GOT3 (cell line): ENCODE data around the gene DNAJB13.

ENCODE experiments used
- DNase-seq: peaks from one replicate; lab custom pipeline; 2025; ENCODE audit warnings: mixed read lengths; lab: John Stamatoyannopoulos, UW

The DNAJB13 gene

DNA sequence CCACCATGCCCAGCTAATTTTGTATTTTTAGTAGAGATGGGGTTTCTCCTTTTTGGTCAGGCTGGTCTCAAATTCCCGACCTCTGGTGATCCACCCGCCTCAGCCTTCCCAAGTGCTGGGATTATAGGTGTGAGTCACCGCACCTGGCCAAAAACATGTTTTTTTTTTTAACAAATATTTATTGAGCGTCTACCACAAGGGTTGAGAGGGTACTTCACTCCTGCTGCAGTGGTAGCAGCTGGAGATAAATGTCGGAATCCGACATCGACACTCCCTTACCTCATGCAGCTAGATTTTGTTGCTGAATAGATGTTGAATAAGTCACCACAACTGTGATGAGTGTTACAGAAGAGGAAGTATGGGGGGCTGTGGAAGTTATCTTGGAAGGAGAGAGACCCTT, 971 bp downstream of the DNAJB13 start:
- DNase-seq: no peak

DNA sequence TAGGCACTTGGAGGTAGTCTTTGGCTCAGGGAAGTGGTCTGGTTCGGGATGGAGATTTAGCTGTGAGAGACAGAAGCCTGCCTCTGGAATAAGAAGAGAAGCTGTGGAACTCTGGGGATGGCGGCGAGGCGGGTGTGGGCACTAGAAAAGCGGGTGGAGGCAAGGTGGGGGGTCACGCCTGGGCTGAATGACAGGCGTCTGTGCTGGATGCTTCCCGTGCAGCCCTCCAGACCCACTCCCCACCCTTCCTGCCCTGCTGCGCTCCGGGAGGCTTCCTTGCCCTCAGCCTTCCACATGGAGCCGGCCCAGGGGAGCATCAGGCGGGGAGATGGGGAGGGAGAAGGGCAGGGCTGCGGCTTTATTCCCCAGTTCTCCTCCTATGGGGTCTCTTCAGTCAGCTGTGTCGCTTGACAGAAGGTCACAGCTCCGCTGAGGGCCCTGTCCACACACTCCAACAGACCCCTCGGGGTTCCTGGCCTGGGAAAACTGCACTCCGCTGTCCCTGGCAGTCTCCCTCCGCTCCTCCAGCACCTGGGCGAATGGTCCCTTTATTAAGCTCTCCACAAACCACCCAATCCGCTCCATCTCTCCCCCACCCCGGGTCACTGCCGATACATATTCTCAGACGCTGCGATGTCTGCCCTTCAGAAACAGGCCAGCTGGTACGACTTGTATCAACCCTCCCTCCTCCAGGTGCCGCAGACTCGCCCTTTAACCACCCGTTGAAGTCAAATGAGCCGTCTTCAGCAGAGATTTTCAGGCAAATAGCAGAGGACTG, 6.2 kb downstream of the DNAJB13 start:
- DNase-seq: no peak

DNA sequence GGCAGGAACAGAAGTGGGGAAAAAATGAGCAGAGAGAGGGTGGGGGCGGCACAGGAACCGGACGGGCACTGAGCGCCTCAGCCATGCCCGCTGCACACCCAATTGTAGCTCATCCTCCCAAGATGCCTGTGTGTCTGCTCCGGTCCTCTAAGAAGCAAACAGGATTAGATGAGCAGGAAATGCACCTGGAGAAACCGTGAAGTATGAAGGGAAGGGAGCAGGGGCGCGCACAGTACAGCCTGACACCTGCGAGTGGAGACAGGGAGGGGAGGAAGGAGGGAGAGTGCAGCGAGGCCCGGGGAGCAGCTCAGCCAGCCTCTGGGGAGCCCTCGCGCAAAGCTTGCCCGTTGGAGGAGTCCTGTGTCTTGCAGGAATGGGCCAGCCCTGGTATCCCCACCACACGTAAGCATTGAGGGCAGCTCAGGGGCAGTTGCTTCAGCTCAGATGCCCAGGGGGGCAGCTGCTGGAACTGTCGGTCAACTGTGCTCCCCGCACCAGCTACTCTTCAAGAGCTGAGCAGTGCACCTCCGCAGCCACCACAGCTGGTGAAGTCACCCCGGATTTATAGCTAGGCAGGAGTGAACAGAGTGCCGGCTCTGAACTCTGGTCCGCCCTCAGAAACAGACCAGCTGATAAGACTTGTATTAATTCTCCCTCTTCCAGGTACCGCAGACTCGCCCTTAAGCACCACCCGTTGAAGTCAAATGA, 7.0 kb downstream of the DNAJB13 start:
- DNase-seq: no peak

DNA sequence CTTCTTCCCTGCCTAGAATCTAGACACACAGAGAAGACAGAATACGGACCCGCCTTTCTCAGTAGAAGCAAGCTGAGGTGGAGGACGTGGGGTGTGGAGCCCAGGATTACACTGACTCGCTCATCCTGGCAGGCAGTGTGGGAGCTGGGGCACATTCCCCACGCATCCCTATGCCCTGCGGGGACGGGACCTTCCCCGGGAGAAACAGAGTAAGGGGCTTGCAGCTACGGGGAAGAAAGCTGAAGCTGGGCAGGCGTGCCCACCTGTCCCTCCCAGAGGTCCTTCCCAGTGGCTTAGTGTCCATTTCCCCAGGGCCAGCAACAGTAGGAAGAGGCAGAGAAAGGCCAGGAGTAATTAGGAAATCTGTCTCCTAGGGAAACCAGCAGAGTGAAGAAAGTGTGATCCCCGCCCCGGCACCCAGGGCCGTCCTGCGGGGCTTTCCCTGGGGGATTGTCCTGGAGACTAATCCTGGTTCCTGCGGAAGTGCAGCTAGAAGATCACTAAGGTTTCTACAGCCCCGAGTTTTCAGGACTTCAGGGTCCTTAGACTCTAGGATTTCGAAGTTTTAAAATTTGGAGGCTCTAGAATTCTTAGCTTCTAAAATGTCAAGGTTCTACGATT, 7.8 kb downstream of the DNAJB13 start:
- DNase-seq: no peak

DNA sequence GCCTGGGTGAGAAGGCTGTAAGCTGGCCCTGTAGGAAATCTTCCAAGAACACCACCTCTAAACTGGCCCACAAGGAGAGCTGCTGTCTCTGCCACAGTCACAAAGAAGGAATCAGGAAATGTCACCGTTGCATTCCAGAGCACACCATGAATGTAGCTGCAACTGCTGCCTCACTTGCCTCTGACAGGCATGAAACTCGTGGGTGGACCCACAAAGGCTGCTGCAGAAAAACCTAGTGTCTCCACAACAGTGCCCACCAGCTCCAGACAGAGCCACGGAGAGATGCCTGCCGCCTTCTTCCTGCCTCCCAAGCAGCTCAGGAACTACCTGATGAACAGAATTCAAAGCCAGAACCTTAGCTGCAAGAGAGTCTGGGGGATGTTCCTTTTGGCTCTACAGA, 10.5 kb downstream of the DNAJB13 start:
- DNase-seq: no peak

DNA sequence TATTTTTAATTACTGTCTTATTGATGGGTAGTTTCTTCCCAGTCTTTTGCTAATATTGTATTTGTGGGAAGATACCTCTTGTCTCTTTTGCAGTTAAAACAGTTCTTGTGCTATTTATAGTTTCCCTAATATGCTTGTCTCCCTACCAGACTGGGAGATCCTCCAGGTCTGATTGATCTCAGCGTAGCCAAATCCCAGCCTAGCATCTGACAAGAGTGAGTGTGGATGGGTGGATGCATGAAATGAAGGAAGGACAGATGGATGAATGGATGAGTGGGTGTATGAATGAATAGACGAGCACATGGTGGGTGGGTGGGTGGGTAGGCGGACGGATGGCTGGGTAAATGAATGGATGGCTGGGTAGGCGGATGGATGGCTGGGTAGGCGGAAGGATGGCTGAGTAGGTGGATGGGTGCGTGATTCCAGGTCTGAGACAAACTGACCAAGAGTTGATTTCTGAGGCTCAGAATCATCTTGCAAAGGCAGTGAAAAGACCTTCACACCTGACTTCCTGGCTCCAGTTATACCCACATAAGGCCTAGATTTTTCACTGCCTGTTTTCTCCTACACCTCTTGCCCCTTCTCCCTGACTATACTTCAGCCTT, 11.4 kb downstream of the DNAJB13 start:
- DNase-seq: no peak

DNA sequence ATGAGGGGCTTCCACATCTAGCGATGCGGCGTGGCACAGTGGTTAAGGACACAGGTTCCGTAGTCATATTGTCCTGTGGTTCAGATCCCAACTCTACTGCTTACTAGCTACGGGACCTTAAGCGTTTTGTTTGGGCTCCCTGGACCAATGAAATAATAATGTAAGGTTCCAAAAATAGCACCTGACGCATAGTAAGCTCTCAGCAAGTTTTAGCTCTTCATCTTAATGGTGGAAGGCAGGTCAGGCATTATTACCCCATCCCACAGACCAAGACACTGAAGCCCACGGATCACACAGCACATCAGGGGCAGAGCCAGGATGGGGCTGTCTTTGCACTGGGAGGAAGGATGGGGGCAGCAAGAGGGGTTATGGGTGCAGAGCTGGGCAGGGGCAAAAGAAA, 13.0 kb downstream of the DNAJB13 start:
- DNase-seq: no peak

DNA sequence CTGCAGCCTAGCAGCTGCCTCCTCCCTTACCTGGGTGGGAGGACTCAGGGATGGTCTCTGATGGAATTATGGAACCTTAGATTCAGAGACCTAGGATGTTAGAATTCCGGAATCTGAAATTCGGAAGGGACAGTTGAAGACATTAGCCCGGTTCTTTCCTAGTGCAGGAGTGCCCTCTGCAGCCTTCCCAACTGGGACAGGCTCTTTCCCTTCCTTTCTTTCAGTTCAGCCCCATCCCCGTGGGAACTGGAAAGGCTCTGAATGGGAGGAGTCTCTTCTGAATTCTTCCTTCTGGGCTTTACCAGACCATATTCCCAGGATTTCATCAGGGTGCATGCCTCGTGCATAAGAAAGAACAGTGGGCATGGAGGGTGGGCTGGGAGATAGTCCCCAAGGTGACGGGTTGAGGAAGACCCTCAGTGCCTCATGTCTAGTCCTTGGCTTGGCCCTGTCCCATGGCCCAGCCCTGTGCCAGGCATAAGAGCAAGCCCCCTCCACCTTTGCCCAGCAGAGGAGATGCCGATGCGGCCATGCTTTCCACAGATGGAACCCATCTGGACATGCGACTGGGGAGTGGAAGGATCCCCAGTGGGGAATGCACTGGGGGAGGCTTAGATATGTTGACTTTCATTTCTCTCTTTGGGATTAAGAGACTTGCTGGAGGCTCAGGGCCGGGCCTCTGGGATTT, 14.4 kb downstream of the DNAJB13 start:
- no peak for DNase-seq

DNA sequence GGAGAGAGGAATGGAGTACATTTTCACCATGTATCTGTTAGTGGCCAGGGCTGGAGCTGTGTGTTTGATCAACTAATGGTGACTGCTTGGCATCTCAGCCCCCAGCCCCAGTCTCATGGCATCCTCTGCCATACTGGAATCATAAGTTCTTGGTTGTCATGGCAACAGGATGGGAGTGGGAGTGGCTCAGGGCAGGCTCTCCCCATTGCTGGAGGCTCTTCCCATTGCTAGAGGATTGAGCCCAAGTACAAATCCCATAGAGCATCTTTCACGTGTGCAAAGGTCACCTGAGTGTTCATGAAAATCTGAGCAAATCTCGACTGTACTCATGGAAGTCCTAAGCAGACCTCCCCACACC, 14.9 kb downstream of the DNAJB13 start:
- no peak for DNase-seq

DNA sequence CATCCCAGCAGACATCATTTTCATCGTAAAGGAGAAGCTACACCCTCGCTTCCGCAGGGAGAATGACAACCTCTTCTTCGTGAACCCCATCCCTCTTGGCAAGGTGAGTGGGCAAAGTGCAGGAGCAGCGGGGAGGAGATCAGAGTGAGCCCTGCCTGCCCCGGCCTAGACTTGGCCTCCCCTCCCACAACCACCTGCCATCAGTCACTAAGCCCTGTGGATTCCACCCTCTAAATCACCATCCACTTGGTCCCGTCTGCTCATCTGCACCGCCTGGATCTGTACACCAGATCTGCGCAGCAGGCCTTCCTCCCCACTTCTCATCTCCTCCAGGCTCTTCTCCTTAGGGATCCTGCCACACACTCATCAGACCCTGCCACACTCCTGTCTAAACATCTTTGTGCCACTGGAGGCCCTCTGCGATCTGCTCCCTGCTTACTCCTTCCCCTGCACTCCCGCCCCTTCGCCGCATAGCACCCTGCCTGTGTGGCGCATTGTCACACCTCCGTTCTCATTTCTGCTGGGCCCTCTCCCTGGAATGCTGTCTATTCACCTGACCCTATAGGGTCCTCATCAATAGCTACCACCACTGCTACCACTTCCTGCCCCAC, 17.6 kb downstream of the DNAJB13 start:
- no peak for DNase-seq

DNA sequence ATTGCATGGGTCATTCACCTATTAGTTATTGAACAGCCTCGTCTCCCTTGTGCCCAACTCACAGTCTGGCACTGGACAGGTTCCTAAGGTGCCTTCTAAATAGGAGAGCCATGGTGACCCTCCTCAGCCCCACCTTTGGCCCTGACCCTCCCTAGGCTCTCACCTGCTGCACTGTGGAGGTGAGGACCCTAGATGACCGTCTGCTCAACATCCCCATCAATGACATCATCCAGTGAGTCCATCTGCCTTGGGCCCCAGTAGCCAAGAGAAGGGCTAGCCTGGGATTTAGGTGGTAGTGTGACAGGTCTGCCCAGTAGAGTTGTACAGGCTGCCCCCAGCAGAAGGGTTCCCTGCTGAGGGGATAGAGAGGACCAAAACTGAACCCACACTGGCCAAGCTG, 18.3 kb downstream of the DNAJB13 start:
- DNase-seq: no peak

DNA sequence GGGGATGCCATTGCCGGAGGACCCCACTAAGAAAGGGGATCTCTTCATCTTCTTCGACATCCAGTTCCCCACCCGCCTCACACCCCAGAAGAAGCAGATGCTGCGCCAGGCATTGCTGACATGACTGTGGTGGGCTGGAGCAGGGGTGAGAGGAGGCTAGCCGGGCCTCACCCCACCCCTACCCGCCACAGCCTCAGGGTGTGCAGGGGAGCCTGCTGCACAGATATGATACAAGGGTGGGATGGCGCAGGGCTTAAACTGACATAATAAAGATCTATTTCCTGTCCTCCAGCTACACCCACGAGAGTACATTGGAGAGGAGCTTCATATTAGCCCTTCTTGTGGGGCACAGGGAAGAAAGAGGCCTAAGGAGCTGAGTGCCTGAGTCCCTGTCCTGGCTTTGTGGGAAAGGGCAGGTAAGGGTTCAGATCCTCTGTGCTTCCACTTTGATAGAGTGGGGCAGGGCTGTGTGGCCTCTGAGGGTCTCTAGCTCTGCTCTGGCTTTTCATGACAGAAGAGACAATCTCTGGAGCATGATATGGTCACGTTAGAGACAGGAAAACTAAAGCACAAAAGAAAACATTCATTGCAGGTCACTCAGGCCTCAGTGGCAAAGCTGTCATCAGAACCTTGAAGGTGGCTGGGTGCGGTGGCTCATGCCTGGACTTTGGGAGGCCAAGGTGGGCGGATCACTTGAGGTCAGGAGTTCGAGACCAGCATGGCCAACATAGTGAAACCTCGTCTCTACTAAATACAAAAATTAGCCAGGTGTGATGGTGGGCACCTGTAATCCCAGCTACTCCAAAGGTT, 19.4 kb downstream of the DNAJB13 start:
- DNase-seq: no peak

DNA sequence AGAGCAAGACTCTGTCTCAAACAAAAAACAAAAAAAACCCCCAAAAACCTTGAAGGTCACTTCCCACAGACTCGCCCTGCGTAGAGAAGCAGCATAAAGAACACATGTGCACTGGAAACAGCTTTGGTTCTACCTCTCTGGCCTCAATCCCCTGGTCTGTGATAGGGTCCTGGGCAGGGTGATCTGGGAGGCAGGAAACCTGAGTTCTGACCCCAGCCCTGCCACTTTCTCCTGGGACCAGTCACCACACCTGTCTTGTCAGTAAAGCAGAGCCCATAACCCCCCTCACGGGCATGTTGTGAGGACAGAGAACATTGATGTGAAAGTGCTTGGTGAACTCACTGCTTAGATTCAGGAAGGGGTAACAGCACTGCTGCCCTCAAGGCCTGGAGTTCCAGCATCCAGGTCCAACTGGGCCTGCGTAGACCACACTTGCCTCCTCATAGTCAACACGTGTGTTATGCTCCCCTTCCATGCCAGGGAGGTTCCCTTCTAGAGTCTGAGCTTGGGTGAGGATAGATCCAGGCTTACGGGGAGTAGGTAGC, 20.4 kb downstream of the DNAJB13 start:
- no peak for DNase-seq

DNA sequence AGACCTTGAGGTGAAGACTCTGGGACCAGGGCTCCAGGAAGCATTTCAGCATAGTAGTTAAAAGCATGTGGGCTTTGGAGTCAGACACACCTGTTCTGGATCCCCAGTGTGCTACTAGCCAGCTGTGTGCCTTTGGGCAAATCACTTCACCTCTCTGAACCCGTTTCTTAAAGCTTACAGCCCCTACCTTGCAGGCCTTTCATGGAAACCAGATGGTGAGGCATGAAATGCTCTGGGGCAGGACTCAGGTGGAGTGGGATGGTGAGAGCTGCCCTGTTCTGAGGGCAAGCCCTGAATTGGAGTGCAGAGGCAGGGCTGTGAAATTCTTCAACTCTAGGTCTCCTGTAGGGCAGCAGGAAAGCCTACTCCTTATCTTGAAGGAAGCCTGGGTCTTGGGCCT, 21.4 kb downstream of the DNAJB13 start:
- DNase-seq: no peak

DNA sequence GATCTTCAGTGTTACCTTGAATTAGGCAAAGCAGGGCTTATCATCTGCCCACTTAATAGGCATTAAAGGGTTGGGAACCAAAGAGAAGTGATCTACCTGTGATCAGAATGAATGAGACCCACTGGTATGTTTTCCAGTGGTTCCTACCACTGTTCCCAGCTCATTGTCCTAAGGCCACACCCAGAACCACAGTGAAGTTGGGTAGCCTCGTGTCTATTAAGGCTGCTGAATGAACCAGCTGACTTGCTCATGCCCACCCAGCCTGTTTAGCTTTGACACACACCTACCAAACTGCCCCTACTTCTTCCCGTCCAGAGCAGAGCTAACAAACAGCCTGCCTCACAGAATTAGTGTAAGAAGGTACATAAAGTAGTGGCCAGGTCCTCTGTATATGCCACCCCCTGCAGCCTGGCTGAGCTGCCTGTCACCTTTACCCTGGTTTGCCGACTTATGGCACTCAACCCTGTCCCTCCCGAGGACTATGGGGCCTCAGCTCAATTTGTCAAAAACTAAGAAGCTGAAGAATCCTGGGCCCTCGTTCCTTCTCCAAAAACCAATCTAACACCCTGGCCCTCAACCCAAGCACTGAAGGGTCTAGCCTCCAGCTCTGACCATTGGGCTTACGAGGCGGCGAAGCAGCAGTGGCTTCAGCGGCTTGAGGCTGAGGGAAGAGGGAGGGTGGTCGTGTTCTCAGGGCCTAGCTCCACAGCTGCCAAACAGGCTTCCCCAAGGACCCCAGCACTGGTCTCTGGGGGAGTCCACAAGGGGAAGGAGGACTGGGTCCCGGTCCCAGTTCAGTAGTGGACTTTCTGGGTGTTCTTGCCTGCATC, 22.0 kb downstream of the DNAJB13 start:
- no peak for DNase-seq

DNA sequence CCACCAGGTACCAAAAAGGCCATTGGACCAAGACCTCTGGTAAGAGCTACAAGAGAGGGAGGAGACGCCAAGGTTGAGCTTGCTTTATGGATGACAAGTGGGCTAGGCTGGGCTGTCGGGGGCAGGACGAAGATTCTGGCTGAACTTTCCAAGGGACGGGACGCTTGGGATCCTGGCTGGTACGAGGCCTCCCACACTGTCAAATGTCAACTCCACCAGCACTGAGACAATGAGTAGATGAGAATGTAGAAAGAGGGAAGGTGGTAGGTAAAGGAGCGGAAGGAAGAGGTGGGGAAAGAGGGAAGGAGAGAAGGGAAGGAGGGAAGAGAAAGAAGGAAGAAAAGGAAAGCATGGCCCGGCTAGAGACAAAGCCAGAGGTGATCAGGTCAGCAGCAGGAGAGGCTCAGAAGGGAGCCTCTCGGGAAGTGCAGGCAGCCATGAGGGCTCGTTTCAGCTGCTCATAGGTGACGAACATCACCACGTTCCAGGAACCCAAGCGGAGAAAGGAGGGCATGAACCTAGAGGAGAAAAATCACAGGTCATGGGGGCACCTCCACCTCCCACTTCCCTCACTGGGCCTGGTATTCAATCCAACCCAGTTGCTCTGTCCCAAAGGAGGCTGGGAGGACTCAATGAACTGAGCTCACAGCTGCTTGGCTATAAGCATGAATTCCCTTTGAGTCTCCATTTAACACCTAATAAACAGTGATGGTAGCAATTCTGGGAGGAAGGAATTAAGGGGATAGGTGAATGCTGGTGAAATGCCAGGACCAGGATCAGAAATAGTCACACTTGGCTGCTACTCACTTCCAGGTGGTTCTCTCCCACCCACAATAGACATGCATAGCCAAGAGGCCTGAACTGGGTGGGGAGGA, 24.0 kb downstream of the DNAJB13 start:
- DNase-seq: no peak

DNA sequence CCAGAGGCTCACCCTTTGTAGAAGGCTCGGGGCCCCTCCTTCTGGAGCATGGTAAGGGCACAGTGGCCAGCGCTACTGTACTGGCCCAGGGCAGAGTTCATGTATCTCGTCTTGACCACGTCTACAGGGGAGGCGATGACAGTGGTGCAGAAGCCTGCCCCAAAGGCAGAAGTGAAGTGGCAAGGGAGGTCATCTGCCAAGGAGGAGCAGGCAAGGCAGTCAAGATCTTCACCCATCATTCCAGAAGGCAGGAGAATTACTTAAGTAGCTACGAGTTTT, 24.6 kb downstream of the DNAJB13 start:
- no peak for DNase-seq

DNA sequence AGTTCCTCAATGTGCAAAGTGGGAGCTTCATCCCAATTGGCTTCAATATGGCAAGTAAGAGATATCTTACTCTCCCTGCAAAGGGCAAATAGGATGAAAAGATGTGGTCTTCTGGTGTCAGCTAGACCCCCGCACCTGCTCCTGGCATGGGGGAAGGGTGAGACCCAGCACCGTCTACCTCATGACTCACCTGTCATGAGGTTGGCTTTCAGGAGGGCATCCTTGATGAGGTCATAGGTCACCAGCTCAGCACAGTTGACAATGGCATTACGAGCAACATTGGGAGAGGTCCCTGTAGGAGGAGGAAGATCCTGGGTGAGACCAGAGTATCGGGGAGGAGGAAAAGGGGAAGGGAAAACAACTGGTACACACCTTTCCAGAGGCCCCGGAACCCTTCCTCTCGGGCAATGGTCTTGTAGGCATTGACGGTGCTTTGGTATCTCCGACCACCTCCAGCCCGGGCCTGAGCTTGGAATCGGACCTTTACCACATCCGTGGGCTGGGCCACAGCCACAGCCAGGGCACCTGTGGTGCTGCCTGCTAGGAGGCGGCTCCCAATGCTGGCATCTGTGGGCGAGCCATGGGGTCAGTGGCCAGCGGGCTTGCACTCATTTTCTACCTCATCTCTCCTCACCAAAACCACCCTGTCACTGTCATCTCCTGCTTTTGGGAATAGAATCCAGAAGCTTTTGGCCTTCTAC, 25.8 kb downstream of the DNAJB13 start:
- DNase-seq: no peak
